NCI-H2227 (cell line): ENCODE measurements around the gene GDI2.
"Not testable (repeated sequence)": the region's sequence is repeated elsewhere in the genome, so short reads cannot be mapped to it uniquely, and the experiment has no call there.

Source experiments
- DNase-seq: peaks from one replicate; lab custom pipeline; 2025; ENCODE audit not compliant: unreplicated experiment; lab: John Stamatoyannopoulos, UW

The GDI2 gene

DNA sequence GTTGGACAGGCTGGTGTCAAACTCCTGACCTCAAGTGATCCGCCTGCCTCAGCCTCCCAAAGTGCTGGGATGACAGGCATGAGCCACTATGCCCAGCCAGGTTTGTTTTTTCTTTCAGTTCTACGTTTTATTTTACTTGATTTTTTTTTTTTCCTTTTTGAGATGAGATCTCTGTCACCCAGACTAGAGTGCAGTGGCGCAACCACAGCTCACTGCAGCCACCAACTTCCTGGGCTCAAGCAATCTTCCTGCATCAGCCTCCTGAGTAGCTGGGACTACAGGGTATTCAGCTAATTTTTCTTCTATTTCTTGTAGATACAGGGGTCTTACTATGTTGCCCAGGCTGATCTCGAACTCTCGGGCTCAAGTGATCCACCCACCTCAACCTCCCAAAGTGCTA lies 24.3 kb downstream of the GDI2 start:
- no peak for DNase-seq

GRCh38 chr10:5783300-5783699 lies 29.9 kb downstream of the GDI2 start:
- no peak for DNase-seq

DNA sequence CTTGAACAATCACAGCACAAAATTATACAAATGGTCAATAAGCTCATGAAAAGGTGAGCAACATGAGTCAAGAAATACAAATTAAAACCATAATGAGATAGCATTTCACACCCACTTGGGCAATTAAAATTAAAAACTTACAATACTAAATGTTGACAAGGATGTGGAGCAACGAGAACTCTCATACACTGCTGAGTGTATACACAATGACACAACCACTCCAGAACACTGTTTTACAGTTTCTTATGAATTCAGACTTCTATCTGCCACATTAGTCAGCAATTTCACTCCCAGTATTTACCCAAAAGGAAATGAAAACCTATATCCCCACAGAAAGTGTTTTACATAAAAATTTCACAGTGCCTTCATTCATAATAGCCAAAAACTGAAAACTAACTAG lies 31.1 kb downstream of the GDI2 start:
- no peak for DNase-seq

DNA sequence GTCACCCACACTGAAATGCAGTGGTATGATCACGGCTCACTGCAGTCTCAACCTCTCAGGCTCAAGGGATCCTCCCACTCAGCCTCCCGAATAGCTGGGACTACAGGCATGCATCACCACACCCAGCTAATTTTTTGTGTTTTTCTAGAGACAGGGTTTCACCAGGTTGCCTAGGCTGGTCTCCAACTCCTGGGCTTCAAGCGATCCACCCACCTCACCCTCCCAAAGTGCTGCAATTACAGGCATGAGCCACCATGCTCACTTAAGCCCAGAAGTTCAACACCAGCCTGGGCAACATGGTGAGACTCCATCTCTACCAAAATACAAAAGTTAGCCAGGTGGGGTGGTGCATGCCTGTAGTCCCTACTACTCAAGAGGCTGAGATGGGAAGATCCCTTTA lies 33.5 kb downstream of the GDI2 start:
- DNase-seq = no peak

DNA sequence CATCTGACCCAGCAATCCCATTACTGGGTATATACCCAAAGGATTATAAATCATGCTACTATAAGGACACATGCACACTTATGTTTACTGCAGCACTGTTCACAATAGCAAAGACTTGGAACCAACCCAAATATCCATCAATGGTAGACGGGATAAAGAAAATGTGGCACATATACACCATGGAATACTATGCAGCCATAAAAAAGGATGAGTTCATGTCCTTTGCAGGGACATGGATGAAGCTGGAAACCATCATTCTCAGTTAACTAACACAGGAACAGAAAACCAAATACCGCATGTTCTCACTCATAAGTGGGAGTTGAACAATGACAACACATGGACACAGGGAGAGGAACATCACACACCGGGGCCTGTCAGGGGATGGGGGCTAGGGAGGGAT lies 35.5 kb downstream of the GDI2 start:
- DNase-seq = not testable (repeated sequence)

GRCh38 chr10:5776881-5777197 lies 36.4 kb downstream of the GDI2 start:
- DNase-seq = no peak

- peak; percentile 2 for DNase-seq
These were observed 36.9 kb downstream of the GDI2 start for GRCh38 chr10:5776136-5776880.

- no peak for DNase-seq
These were observed 37.5 kb downstream of the GDI2 start for GRCh38 chr10:5775685-5776084.

DNA sequence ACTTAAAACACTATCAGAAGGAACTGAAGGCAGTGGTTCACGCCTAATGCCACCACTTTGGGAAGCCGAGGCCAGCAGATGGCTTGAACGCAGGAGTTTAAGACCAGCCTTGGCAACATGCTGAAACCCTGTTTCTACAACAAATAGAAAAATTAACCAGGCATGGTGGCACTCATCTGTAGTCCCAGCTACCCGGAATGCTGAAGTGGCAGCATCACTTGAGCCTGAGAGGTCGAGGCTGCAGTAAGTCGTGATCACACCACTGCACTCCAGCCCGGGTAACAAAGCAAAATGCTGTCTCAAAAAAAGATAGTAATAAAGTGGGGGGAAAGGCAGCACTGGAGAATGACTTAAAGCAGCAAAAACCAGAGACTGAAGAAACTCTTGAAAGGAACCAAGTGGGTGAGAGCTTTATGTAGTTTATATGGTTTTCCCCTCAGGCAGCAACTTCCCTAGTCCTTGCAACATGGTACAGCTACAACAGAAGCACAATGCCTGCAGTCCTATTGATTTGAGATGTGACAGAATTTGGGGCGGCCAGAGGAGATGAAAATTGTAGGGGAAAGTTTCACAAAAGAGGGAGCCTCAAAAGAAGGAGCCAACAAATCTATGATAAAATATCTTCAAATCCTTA lies 38.1 kb downstream of the GDI2 start:
- DNase-seq = no peak

DNA sequence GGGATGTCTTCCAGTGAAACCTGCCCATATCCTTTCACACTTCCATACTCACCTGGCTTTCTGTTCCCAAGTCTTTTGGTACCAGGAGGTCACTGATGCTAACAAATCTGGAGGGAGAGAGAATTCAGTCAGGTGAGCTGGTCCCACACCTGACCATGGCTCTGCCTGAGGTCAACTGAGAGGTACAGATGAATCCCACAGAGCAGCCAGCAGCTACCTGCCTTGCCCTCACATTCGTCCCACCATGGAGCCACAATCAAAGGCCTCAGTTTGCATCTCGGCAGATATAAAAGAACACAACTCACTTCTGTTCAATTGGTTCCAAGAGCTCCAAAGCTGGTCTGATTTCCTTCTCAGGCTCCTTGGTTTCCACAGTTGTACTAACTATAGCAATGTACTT lies 47.0 kb downstream of the GDI2 start:
- no peak for DNase-seq

GRCh38 chr10:5765617-5766016 lies 47.6 kb downstream of the GDI2 start:
- DNase-seq = no peak

GRCh38 chr10:5764422-5765297 lies 48.6 kb downstream of the GDI2 start:
- no peak for DNase-seq

DNA sequence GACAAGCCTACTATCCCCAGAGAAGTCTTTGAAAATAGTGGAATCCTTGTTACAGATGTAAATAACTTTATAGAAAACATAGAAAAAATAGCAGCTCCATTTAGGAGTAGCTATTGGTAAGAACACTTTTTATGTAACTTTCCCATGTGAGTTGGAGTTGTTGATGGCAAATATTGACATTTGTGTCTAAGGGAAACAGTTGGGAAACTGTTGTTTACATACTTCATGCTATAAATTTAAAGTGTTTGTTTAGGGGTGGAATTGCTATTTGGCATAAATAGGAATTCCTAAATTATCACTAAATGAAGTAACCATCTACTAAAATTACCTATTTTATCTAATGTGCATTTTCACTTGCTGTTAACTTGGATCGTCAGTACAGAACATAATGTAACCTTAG lies 50.7 kb downstream of the GDI2 start:
- DNase-seq = no peak

- no peak for DNase-seq
These were observed 52.0 kb downstream of the GDI2 start for GRCh38 chr10:5761220-5761619.

DNA sequence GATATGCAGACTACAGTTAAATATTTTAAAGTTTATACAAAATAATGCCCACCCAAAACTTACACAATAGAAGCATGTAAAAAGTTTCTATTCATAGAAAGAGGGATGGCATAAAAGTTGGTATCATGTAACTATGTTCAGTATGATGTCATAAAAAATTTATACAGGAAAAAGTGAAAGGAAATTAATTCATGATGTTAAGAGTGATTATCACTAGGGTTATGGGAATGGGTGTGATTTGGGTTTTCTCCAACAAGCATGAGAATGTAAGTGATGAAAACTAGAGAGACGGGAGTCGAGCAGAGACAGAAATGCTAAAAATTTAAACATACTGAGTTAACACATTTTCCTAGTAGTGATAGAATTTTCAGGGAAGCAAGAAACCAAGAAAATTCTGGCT lies 52.7 kb downstream of the GDI2 start:
- no peak for DNase-seq

DNA sequence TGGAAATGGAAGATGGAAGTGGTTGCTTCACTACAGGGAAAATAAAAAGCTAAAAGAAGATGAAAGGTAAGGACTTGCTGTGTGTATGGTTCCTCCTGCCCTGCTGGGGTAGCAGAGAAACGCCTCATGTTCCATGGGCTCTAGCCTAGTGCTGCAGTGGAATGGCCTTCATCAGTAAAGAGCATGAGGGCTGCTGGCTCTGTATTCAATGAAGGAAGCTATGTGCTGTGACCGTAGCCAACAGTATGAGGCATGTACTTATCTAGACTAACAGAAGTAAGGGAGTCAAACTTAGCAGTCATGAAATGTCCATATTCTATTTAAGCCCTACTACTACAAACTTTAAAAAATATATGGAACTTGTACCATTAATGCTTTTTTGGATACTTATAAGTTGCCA lies 54.3 kb downstream of the GDI2 start:
- no peak for DNase-seq

GRCh38 chr10:5757766-5758517 lies 55.3 kb downstream of the GDI2 start:
- DNase-seq = no peak

DNA sequence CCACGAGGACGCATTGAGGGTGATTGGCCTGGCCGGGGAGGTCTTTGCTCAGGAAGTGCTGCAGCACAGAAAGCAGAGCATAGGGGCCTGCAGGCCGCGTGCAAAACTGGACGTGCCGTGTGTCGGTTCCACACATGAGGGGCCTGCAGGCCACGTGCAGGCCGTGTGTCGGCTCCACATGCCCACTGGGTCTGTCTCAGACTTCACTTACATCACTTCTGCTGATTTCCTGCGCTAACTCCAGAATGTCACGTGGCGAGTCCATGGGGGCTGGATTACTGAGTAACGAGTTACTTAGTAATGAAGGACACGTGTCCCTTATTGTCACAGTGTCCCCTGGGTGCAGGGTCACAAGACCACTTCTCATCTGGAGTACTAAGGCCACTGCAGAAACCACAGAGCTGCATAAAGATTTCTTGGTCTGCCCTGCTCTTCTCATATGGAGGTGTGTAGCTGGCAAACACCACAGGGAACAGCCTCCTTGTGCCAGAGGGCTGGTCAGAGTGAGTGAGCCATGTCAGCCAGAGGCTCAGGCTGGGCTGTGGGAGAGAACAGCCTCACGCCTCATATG lies 60.8 kb downstream of the GDI2 start:
- no peak for DNase-seq

DNA sequence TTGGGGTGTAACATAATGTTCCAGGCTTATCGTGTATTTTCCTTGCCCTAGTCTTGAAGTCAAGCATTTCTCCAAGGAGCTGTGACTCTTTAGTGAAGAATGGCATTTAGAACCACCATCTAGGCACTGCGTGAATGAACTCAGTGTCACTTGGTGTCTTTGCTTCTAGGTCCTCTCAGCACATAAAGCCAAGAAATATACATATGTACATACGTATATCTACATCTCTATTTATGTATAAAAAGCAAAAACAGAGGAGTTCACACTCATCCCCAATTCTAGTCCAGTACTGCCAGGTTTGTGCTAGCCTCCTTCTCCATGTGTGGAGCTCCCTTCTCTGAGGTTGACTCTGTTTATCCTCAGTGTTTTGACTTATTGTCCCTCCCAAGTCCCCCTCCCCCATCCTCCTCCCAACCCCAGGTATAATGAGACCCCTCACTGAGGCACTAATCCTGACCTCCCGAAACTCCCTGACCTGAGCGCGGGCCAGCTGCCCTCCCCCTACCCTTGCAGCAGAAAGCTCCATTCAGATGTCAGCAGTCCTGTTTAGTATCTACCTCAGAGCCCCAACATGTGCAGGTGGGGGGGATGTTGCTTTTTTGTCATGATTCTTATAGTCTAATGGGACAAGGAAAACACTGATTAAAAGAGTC lies 61.5 kb downstream of the GDI2 start:
- no peak for DNase-seq

GRCh38 chr10:5748394-5748803 lies 64.8 kb downstream of the GDI2 start:
- no peak for DNase-seq

- no peak for DNase-seq
These were observed 67.0 kb downstream of the GDI2 start for GRCh38 chr10:5746197-5746596.
